ENCODE results near the gene CACNG7. TPM values are rescaled to one million over a fixed set of nuclear protein-coding genes. Genes with fewer than 3 reads are reported as not detected.
A peak's percentile ranks its signal among the peaks of the same experiment; 100 is the strongest.

The CACNG7 gene
- total RNA-seq, 1 experiment from 2014 or later: 22.7 TPM

DNA sequence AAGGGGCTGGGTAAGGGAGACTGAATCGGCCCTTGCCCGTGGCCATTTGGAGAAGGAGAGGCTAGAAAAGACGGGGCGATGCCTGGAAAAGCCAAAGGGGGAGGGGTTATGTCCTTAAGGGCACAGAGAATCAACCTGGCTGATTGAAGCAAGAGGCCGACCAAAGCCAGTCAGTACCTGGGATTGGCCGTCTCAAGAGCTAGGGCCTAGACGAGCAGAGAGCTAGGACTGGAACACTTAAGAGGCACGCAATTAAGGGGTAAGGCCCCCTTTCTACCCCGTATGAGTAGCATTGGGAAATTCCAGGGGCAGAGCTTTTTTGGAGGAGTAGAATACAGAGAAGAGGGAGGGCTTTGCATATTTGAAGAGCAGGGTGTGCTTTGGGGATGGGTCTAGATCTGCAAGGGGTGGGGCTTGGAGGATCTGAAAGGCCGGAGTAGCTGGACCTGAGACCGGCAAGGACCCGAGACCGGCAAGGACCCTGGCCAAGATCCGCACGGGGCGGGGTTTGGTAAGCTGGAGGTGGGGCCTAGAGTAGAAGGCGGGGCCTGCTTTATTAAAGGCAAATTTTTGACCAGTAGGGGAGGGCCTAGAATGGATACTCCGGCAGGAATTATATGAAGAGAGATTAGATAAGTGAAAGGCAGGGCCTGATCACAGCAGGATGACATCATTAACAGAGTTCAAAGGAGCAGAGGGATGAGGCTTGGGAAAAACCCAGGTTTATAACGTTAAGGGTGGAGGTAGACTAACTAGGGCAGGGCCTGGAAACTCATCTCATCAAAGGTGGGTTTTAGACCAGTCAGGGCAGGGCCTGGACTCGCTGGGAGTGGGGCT lies 71.7 kb downstream of the CACNG7 start:
- H3K27ac Mint-ChIP-seq: peak overlapping the region; percentile 98 to 100 (median 99)
- H3K9me3 Mint-ChIP-seq: no peaks in the 10 kb centered on the region; a peak in 1 of 5 replicates
- H2AFZ ChIP-seq (ENCODE audit: low read length): no peak overlapping the region
- H4K91ac ChIP-seq (ENCODE audit: insufficient read length, low read depth, low read length): no peak overlapping the region
- no peak overlapping the region for H2BK15ac ChIP-seq (ENCODE audit: low read depth, low read length)
- no peak overlapping the region for H2BK20ac ChIP-seq (ENCODE audit: low read depth, low read length, poor library complexity, severe bottlenecking)
- H4K8ac ChIP-seq (replicated peaks; ENCODE audit: insufficient read length, low read depth, low read length): no peak overlapping the region
- H3K27me3 ChIP-seq (ENCODE audit: insufficient read depth, low read length): no peaks in the 10 kb centered on the region
- H2BK12ac ChIP-seq (ENCODE audit: insufficient read length, low read depth, low read length): no peak overlapping the region
- H3K9ac ChIP-seq (ENCODE audit: extremely low read depth, insufficient read length, low read length): peak overlapping the region; percentile 36
- peak; percentile 95 for DNase-seq
- no peak overlapping the region for H3K23ac ChIP-seq (ENCODE audit: insufficient read length, low read depth, low read length)
- H2AK5ac ChIP-seq (ENCODE audit: insufficient read length, low read length): no peak overlapping the region
- no peak overlapping the region for H3K4ac ChIP-seq (ENCODE audit: low read depth, low read length)
- no peaks in the 10 kb centered on the region for H4K20me1 ChIP-seq (ENCODE audit: control insufficient read depth, insufficient read depth, insufficient read length)
- no CpG with 5 or more reads among the region's 20 CpGs for WGBS (ENCODE audit: extremely low coverage, insufficient read length, low lambda C conversion rate)
- no peaks in the 10 kb centered on the region for H3K79me2 ChIP-seq (ENCODE audit: insufficient read depth, low read length)
- H4K5ac ChIP-seq (ENCODE audit: insufficient read length, low read depth, low read length): no peak overlapping the region
- H3K9me3 ChIP-seq (ENCODE audit: control insufficient read depth, low read depth, low read length): no peaks in the 10 kb centered on the region
- H2BK120ac ChIP-seq (ENCODE audit: low read depth, low read length, poor library complexity, severe bottlenecking): no peak overlapping the region
- H3K4me2 ChIP-seq (ENCODE audit: insufficient read depth, insufficient read length, low read length): peak overlapping the region; percentile 78
- no peak overlapping the region for H2BK5ac ChIP-seq (ENCODE audit: insufficient read length, low read length)
- no peaks in the 10 kb centered on the region; a peak in 2 of 7 replicates for H3K36me3 Mint-ChIP-seq (ENCODE audit: insufficient read depth in 1 of 3, low read depth in 3 of 3)
- H3K4me1 Mint-ChIP-seq: peaks cover 12 to 18% of the 10 kb centered on the region in 2 experiments
- peaks cover 12% of the 10 kb centered on the region for H3K27me3 Mint-ChIP-seq (ENCODE audit: low read depth)
- no peak overlapping the region for H3K56ac ChIP-seq (ENCODE audit: insufficient read length, low read depth, low read length)
- H3K23me2 ChIP-seq (ENCODE audit: insufficient read length, low read depth, low read length, poor library complexity, severe bottlenecking): peaks cover 24% of the 10 kb centered on the region
- TF ChIP-seq, protein P1, sequence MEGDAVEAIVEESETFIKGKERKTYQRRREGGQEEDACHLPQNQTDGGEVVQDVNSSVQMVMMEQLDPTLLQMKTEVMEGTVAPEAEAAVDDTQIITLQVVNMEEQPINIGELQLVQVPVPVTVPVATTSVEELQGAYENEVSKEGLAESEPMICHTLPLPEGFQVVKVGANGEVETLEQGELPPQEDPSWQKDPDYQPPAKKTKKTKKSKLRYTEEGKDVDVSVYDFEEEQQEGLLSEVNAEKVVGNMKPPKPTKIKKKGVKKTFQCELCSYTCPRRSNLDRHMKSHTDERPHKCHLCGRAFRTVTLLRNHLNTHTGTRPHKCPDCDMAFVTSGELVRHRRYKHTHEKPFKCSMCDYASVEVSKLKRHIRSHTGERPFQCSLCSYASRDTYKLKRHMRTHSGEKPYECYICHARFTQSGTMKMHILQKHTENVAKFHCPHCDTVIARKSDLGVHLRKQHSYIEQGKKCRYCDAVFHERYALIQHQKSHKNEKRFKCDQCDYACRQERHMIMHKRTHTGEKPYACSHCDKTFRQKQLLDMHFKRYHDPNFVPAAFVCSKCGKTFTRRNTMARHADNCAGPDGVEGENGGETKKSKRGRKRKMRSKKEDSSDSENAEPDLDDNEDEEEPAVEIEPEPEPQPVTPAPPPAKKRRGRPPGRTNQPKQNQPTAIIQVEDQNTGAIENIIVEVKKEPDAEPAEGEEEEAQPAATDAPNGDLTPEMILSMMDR (conservative IDR thresholded peaks at IDR 0.05): no peak
- no peaks in the 10 kb centered on the region for H3K79me1 ChIP-seq (ENCODE audit: insufficient read depth, low read depth, low read length, poor library complexity, severe bottlenecking)
- peaks cover 2% of the 10 kb centered on the region; the same call in 1 of the 2 replicates for H3K4me1 ChIP-seq (ENCODE audit: insufficient read depth, low read length)
- peak overlapping the region; percentile 54 for H3K18ac ChIP-seq (ENCODE audit: insufficient read length, low read depth, low read length)
- H3K27ac ChIP-seq (ENCODE audit: insufficient read length, low read depth, low read length): peak overlapping the region; percentile 24
- H3K14ac ChIP-seq (ENCODE audit: insufficient read depth, low read length): no peak overlapping the region; the same call in 1 of the 2 replicates
- H3T11ph ChIP-seq (ENCODE audit: low read length): no peak overlapping the region
- peak overlapping the region; percentile 73 to 96 for H3K4me3 Mint-ChIP-seq
